ENCODE data around the gene KLHL35. TPM values are rescaled to one million over a fixed set of nuclear protein-coding genes. Genes with fewer than 3 reads are reported as not detected.

Gene KLHL35
- total and polyA plus RNA-seq, 2 of the 4 experiments (the other 2 are of a cell fraction) = 1.6 to 3.3 TPM

- peak overlapping the region; percentile 97 for H2AK5ac ChIP-seq (ENCODE audit: low read depth, low read length)
- TF ChIP-seq POLR2A (IDR thresholded peaks at IDR 0.05; ENCODE audit: low read depth, low read length) (no peak), CTCF (conservative IDR thresholded peaks at IDR 0.05; ENCODE audit: low read depth, low read length) (no peak), USF2 (IDR thresholded peaks at IDR 0.05; ENCODE audit: low read depth, low read length) (no peak), RAD21 (IDR thresholded peaks at IDR 0.05; ENCODE audit: low read length) (no peak), MAZ (IDR thresholded peaks at IDR 0.05; ENCODE audit: borderline replicate concordance, low read depth, low read length) (no peak), SMC3 (IDR thresholded peaks at IDR 0.05; ENCODE audit: low read depth, low read length) (no peak), RCOR1 (IDR thresholded peaks at IDR 0.05; ENCODE audit: insufficient replicate concordance, low read length) (no peak), BHLHE40 (IDR thresholded peaks at IDR 0.05; ENCODE audit: low read depth, low read length) (no peak), CHD1 (IDR thresholded peaks at IDR 0.05; ENCODE audit: low read depth, low read length) (no peak), CEBPB (IDR thresholded peaks at IDR 0.05; ENCODE audit: low read depth, low read length) (no peak), RFX5 (IDR thresholded peaks at IDR 0.05; ENCODE audit: low read depth, low read length) (no peak), NFE2L2 (IDR thresholded peaks at IDR 0.05; ENCODE audit: low read depth, low read length) (no peak), FOS (IDR thresholded peaks at IDR 0.05; ENCODE audit: low read depth, low read length) (no peak), MAFK (IDR thresholded peaks at IDR 0.05; ENCODE audit: low read depth, low read length) (no peak)
- in situ Hi-C loops (cut with MboI; ENCODE audit: low sequenced_read_pairs) (no loop called here), dilution Hi-C loops (cut with HindIII; ENCODE audit: low sequenced_read_pairs, unreplicated experiment) (no loop called here), intact Hi-C loops (cut with micrococcal nuclease) (no loop called here)
- no peaks in the 10 kb centered on the region for H3K27me3 ChIP-seq (ENCODE audit: control insufficient read depth, insufficient read depth, low read length)
- peaks cover 32% of the 10 kb centered on the region for H3K9me1 ChIP-seq (ENCODE audit: insufficient read depth, low read length)
- H2AK9ac ChIP-seq (replicated peaks; ENCODE audit: low read depth, low read length, poor library complexity) = peak overlapping the region; percentile 35
- WGBS, 2 experiments (ENCODE audit: extremely low coverage in 2 of 2, insufficient read length in 1 of 2) = 100% methylated on average over 9 of the region's 14 CpGs; no CpG with 5 or more reads in 1 of the 2 experiments
- BruUV-seq (replicated peaks) = no TSS peak
- H3K9me3 ChIP-seq (ENCODE audit: control insufficient read depth, insufficient read depth, low read length) = no peaks in the 10 kb centered on the region
- H3K18ac ChIP-seq (ENCODE audit: low read depth, low read length) = peak overlapping the region; percentile 91
- peak overlapping the region; percentile 88 for H2BK120ac ChIP-seq (ENCODE audit: low read depth, low read length)
- H2BK5ac ChIP-seq (ENCODE audit: low read depth, low read length, poor library complexity, severe bottlenecking) = peak overlapping the region; percentile 63
- ChIA-PET POLR2A (ENCODE audit: unreplicated experiment) (no interaction called here), CTCF (no interaction called here)
- peak overlapping the region; percentile 72 for H4K91ac ChIP-seq (ENCODE audit: insufficient read depth, low read depth, low read length)
- H4K20me1 ChIP-seq (ENCODE audit: insufficient read depth, low read length) = no peaks in the 10 kb centered on the region
- no peak overlapping the region for H3K56ac ChIP-seq (ENCODE audit: extremely low read depth, insufficient read depth, low read length)
- peaks cover 19% of the 10 kb centered on the region for H3K36me3 ChIP-seq (ENCODE audit: control insufficient read depth, insufficient read depth, low read length)
- peak overlapping the region; percentile 86; the same call in 2 of the 3 replicates for H2BK15ac ChIP-seq (ENCODE audit: low read depth, low read length)
- no peak for DNase-seq
- no peak overlapping the region for H3K4me2 ChIP-seq (ENCODE audit: low read depth, low read length)
- peak overlapping the region; percentile 74 for H3K14ac ChIP-seq (replicated peaks; ENCODE audit: low read depth, low read length)
- peaks cover 27% of the 10 kb centered on the region for H3K4me1 ChIP-seq (ENCODE audit: control insufficient read depth, insufficient read depth, low read length)
- H3K27ac ChIP-seq (ENCODE audit: insufficient read depth, low read length) = peak overlapping the region; percentile 92; the same call in 1 of the 2 replicates
- H3K4ac ChIP-seq (ENCODE audit: low read depth, low read length) = peak overlapping the region; percentile 93
- H2AFZ ChIP-seq (replicated peaks; ENCODE audit: low read length, poor library complexity) = no peak overlapping the region
- ATAC-seq (ENCODE audit: low read depth) = no peak
- H4K5ac ChIP-seq (ENCODE audit: low read depth, low read length) = peak overlapping the region; percentile 85
- H3K23ac ChIP-seq (ENCODE audit: low read depth, low read length) = peak overlapping the region; percentile 76
- no peak overlapping the region for H3K9ac ChIP-seq (ENCODE audit: low read depth, low read length)
- peak overlapping the region; percentile 87 for H2BK20ac ChIP-seq (ENCODE audit: low read depth, low read length)
- peaks cover 14 to 31% of the 10 kb centered on the region in 2 experiments for H3K79me1 ChIP-seq (ENCODE audit: low read depth in 1 of 2, low read length in 2 of 2)
- H3K4me3 ChIP-seq (ENCODE audit: insufficient read depth, low read depth, low read length) = no peak overlapping the region
- peak overlapping the region; percentile 13 to 59; a peak in 2 of 4 replicates for H4K8ac ChIP-seq (ENCODE audit: low read depth in 2 of 2, low read length in 2 of 2)
Measured at GRCh38 chr11:75420224-75421034, 12.6 kb downstream of the KLHL35 start.

Measured in IMR-90 (cell line).